Gastroesophageal sphincter (tissue), 4 donors: Measurements from ENCODE around the gene DCUN1D1. TPM values are rescaled to one million over a fixed set of nuclear protein-coding genes. Genes with fewer than 3 reads are reported as not detected.

ENCODE experiments used
- ATAC-seq: fragments of 150-250 bp; one replicate; pipeline ENCODE4 v1.9.1; 2016; ENCODE audit warnings: mild to moderate bottlenecking, moderate library complexity
- H3K27ac ChIP-seq, 4 donors: fragments of 200-600 bp; sonication (generic) in 3 of 4; 1 replicate in 3 of 4; 2 replicates in 1 of 4; pipeline ENCODE4 v1.5.1; 2016 to 2019
- H3K27me3 ChIP-seq: fragments of 200-600 bp; sonication (generic); one replicate; pipeline ENCODE4 v1.5.1; 2019
- H3K36me3 ChIP-seq, 2 donors: fragments of 200-600 bp; sonication (generic); one replicate each; pipeline ENCODE4 v1.5.1; 2019; ENCODE audit warnings: control low read depth in 1 of 2
- H3K4me1 ChIP-seq, 3 donors: fragments of 200-600 bp; sonication (generic); 1 replicate in 2 of 3; 2 replicates in 1 of 3; pipeline ENCODE4 v1.5.1; 2016 to 2019; ENCODE audit warnings: control low read depth in 2 of 3
- H3K4me3 ChIP-seq, 2 donors: fragments of 200-600 bp; sonication (generic); one replicate each; pipeline ENCODE4 v1.5.1; 2019; ENCODE audit warnings: mild to moderate bottlenecking in 1 of 2, moderate library complexity in 1 of 2
- H3K9me3 ChIP-seq, 3 donors: fragments of 200-600 bp; sonication (generic); one replicate each; pipeline ENCODE4 v1.5.1; 2017 to 2019; ENCODE audit warnings: control low read depth in 2 of 3
- CTCF ChIP-seq, 4 experiments: fragments of 200-600 bp in 2 of 4; fragments of 450-650 bp in 2 of 4; sonication (generic) in 1 of 4; IDR thresholded peaks; one replicate each; pipeline ENCODE4 v1.5.1; 2017 to 2019; ENCODE audit warnings: antibody characterized with exemption in 4 of 4, mild to moderate bottlenecking in 2 of 4, moderate library complexity in 2 of 4
- EP300 ChIP-seq: sonication (generic); formaldehyde crosslinking; IDR thresholded peaks from one replicate; pipeline ENCODE4 v1.6.1; 2017; ENCODE audit warnings: antibody characterized with exemption, mild to moderate bottlenecking
- POLR2A ChIP-seq, 2 donors: fragments of 450-650 bp; IDR thresholded peaks; one replicate each; pipeline ENCODE4 v1.6.1; 2017; ENCODE audit warnings: antibody characterized with exemption in 2 of 2, mild to moderate bottlenecking in 2 of 2, moderate library complexity in 1 of 2
- POLR2AphosphoS5 ChIP-seq: sonication (generic); formaldehyde crosslinking; IDR thresholded peaks from one replicate; pipeline ENCODE4 v1.6.1; 2017; ENCODE audit warnings: antibody characterized with exemption
- WGBS, 2 donors: methylation state at CpG; one replicate each; pipeline ENCODE4 v1.1.5; 2018; ENCODE audit warnings: low coverage in 1 of 2; 5-methylcytosine and 5-hydroxymethylcytosine counted together
- total RNA-seq, 4 donors: library from RNA; depleted of rRNA; stranded (reverse); fragments of >200 nt; gene quantifications; one replicate each; pipeline ENCODE4 v1.1.0, GENCODE V29; 2016

The DCUN1D1 gene
- total RNA-seq, 4 donors from 2014 or later: 35.6 to 48.3 (median 42.8) TPM

GRCh38 chr3:182913889-182914288 is 66.4 kb downstream of the DCUN1D1 start:
- 68 to 82% methylated on average over 3 to 4 of the region's 4 CpGs for WGBS, 2 donors
- H3K27me3 ChIP-seq: no peaks in the 10 kb centered on the region
- no peaks in the 10 kb centered on the region for H3K4me1 ChIP-seq
- H3K27ac ChIP-seq: no peak overlapping the region
- TF ChIP-seq POLR2A (IDR thresholded peaks at IDR 0.05) (no peak), POLR2AphosphoS5 (no peak), CTCF (IDR thresholded peaks at IDR 0.05) (no peak), EP300 (no peak)
- H3K9me3 ChIP-seq: no peaks in the 10 kb centered on the region
- peaks cover 0 to 51% of the 10 kb centered on the region in 2 donors for H3K36me3 ChIP-seq
- H3K4me3 ChIP-seq: no peak overlapping the region
- no peak for ATAC-seq

- Histone ChIP-seq H3K36me3 (peaks cover 0 to 43% of the 10 kb centered on the region in 2 donors), H3K27me3 (no peaks in the 10 kb centered on the region), H3K4me1 (no peaks in the 10 kb centered on the region), H3K27ac (no peak overlapping the region), H3K9me3 (no peaks in the 10 kb centered on the region), H3K4me3 (no peak overlapping the region)
- TF ChIP-seq POLR2AphosphoS5 (no peak), POLR2A (IDR thresholded peaks at IDR 0.05) (no peak)
- ATAC-seq: no peak
- 45 to 67% methylated on average over 4 to 5 of the region's 5 CpGs for whole genome bisulfite sequencing, 2 donors
Measured at GRCh38 chr3:182912474-182912873, 67.9 kb downstream of the DCUN1D1 start.

- no peaks in the 10 kb centered on the region for H3K9me3 ChIP-seq
- no peak overlapping the region for H3K4me3 ChIP-seq
- TF ChIP-seq POLR2A (IDR thresholded peaks at IDR 0.05): no peak
- no peak for TF ChIP-seq POLR2AphosphoS5
- TF ChIP-seq EP300: no peak
- peaks cover 0 to 50% of the 10 kb centered on the region in 2 donors for H3K36me3 ChIP-seq
- H3K4me1 ChIP-seq: no peaks in the 10 kb centered on the region
- no peak for ATAC-seq
- 17 to 54% methylated on average over 2 to 5 of the region's 5 CpGs for whole genome bisulfite sequencing, 2 donors
- no peaks in the 10 kb centered on the region for H3K27me3 ChIP-seq
- H3K27ac ChIP-seq: no peak overlapping the region
Measured at GRCh38 chr3:182911782-182912111, 68.6 kb downstream of the DCUN1D1 start.

GRCh38 chr3:182910936-182911781 is 69.2 kb downstream of the DCUN1D1 start:
- no peak for ATAC-seq
- Histone ChIP-seq H3K27me3 (no peaks in the 10 kb centered on the region), H3K36me3 (peaks cover 0 to 56% of the 10 kb centered on the region in 2 donors), H3K27ac (no peak overlapping the region), H3K4me3 (no peak overlapping the region), H3K4me1 (no peaks in the 10 kb centered on the region), H3K9me3 (no peaks in the 10 kb centered on the region)
- no peak for TF ChIP-seq EP300
- TF ChIP-seq CTCF (IDR thresholded peaks at IDR 0.05): no peak
- no peak for TF ChIP-seq POLR2AphosphoS5
- TF ChIP-seq POLR2A (IDR thresholded peaks at IDR 0.05): no peak
- 92 to 94% methylated on average over 2 to 4 of the region's 5 CpGs for WGBS, 2 donors

- Histone ChIP-seq H3K9me3 (no peaks in the 10 kb centered on the region), H3K4me3 (no peak overlapping the region), H3K36me3 (peaks cover 0 to 56% of the 10 kb centered on the region in 2 donors), H3K27ac (no peak overlapping the region), H3K4me1 (no peaks in the 10 kb centered on the region), H3K27me3 (no peaks in the 10 kb centered on the region)
- no peak for ATAC-seq
- WGBS, 2 donors: 92 to 100% methylated on average over 1 to 3 of the region's 5 CpGs
- TF ChIP-seq CTCF (IDR thresholded peaks at IDR 0.05) (peak; percentile 7 to 33 (median 32)), POLR2A (IDR thresholded peaks at IDR 0.05) (no peak)
Measured at GRCh38 chr3:182909318-182910040, 70.9 kb downstream of the DCUN1D1 start.
